ENCODE data around the gene NUP85. TPM values are rescaled to one million over a fixed set of nuclear protein-coding genes. Genes with fewer than 3 reads are reported as not detected.

NUP85 gene
- total RNA-seq, 1 experiment from 2014 or later = 164 TPM

GRCh38 chr17:75250009-75250471 is 44.6 kb downstream of the NUP85 start:
- intact Hi-C loops (cut with micrococcal nuclease) = no loop called here
- H3K4me3 ChIP-seq (replicated peaks in 1 of 2; ENCODE audit: low read depth in 1 of 2, low read length in 2 of 2) = no peak overlapping the region
- ATAC-seq = peak; percentile 52; the same call in 1 of the 2 replicates
- H3K9me2 ChIP-seq (ENCODE audit: insufficient read depth) = no peaks in the 10 kb centered on the region
- H3K4me1 ChIP-seq (ENCODE audit: control insufficient read depth in 1 of 2, insufficient read depth in 2 of 2, low read length in 2 of 2) = peaks cover 6 to 33% of the 10 kb centered on the region in 2 experiments; a peak in 3 of 4 replicates
- POLR2A ChIA-PET = no interaction called here
- H2AFZ ChIP-seq (ENCODE audit: low read depth, low read length, poor library complexity, severe bottlenecking) = no peak overlapping the region
- TF ChIP-seq EGR1 (IDR thresholded peaks at IDR 0.05; ENCODE audit: low read depth) (peak; percentile 60; the same call in 1 of the 2 replicates), SP1 (IDR thresholded peaks at IDR 0.05; ENCODE audit: low read depth) (no peak), POLR2A (IDR thresholded peaks at IDR 0.05; ENCODE audit: borderline replicate concordance, extremely low read depth, insufficient read depth, insufficient read length) (no peak)
- RAD21 ChIA-PET (ENCODE audit: low non-redundant PET in 1 of 2, low total read pairs in 2 of 2, uncharacterized antibody in 2 of 2, unreplicated experiment in 2 of 2) = no interaction called here
- H3K4me2 ChIP-seq (ENCODE audit: low read length) = peak overlapping the region; percentile 36
- H3K9me3 ChIP-seq (ENCODE audit: control insufficient read depth in 1 of 2, insufficient read depth in 1 of 2, low read depth in 1 of 2, low read length in 2 of 2) = no peaks in the 10 kb centered on the region
- no peaks in the 10 kb centered on the region for H3K27me3 ChIP-seq (ENCODE audit: insufficient read depth, low read length)
- H3K9ac ChIP-seq (ENCODE audit: low read length) = 0 out of 2 replicates have a peak overlapping the region, but pooled peaks have one; percentile 19
- CTCF ChIA-PET = interaction anchor here (1.5 to 2.6 kb wide), 3 partner anchors 10 to 21 kb away, joined by 4 to 12 read pairs (median 5); partner anchors contain the start of gene MIF4GD
- no peaks in the 10 kb centered on the region for H4K20me1 ChIP-seq (ENCODE audit: insufficient read depth)
- no peak overlapping the region for H3K27ac ChIP-seq (ENCODE audit: low read depth, low read length)
- H3K36me3 ChIP-seq (ENCODE audit: control insufficient read depth in 1 of 2, insufficient read depth in 2 of 2, low read length in 2 of 2) = peaks cover 10 to 20% of the 10 kb centered on the region in 2 experiments; a peak in 3 of 4 replicates
- DNase-seq (ENCODE audit: low read depth, low spot score) = no peak
- no TSS peak for BruUV-seq (replicated peaks)
- H3K79me2 ChIP-seq (ENCODE audit: insufficient read depth, low read length) = peaks cover 54% of the 10 kb centered on the region

- TF ChIP-seq CBX3 (IDR thresholded peaks at IDR 0.05; ENCODE audit: low read depth) (no peak), CEBPB (IDR thresholded peaks at IDR 0.05; ENCODE audit: low read depth) (no peak), EGR1 (IDR thresholded peaks at IDR 0.05; ENCODE audit: low read depth) (no peak), ZFX (IDR thresholded peaks at IDR 0.05) (no peak), POLR2AphosphoS5 (IDR thresholded peaks at IDR 0.05; ENCODE audit: low read depth, low read length) (no peak), CTCF (IDR thresholded peaks at IDR 0.05 in 2 of 3, conservative IDR thresholded peaks at IDR 0.05 in 1 of 3; ENCODE audit: borderline replicate concordance in 1 of 3, insufficient read depth in 1 of 3, low read depth in 2 of 3, low read length in 2 of 3) (no peak), SIN3A (IDR thresholded peaks at IDR 0.05; ENCODE audit: low read depth) (no peak), ATF3 (IDR thresholded peaks at IDR 0.05) (no peak), FOSL1 (IDR thresholded peaks at IDR 0.05; ENCODE audit: low read depth) (no peak)
- intact Hi-C loops (cut with micrococcal nuclease) = no loop called here
- H3K36me3 ChIP-seq (ENCODE audit: control insufficient read depth in 1 of 2, insufficient read depth in 2 of 2, low read length in 2 of 2) = no peaks in the 10 kb centered on the region
- no peaks in the 10 kb centered on the region for H3K27me3 ChIP-seq (ENCODE audit: insufficient read depth, low read length)
- ChIA-PET CTCF (interaction anchor here (0.7 to 1.6 kb wide), 2 partner anchors 14 to 415 kb away, joined by 3 read pairs; no protein-coding TSS in a partner anchor), POLR2A (no interaction called here), RAD21 (ENCODE audit: low non-redundant PET in 1 of 2, low total read pairs in 2 of 2, uncharacterized antibody in 2 of 2, unreplicated experiment in 2 of 2) (no interaction called here)
- no TSS peak for BruUV-seq (replicated peaks)
- H3K4me1 ChIP-seq (ENCODE audit: control insufficient read depth in 1 of 2, insufficient read depth in 2 of 2, low read length in 2 of 2) = peaks cover 6 to 33% of the 10 kb centered on the region in 2 experiments; a peak in 3 of 4 replicates
- no peaks in the 10 kb centered on the region for H3K9me2 ChIP-seq (ENCODE audit: insufficient read depth)
- no peak overlapping the region for H3K9ac ChIP-seq (ENCODE audit: low read length)
- H3K4me3 ChIP-seq (replicated peaks in 1 of 2; ENCODE audit: low read depth in 1 of 2, low read length in 2 of 2) = no peak overlapping the region
- H3K4me2 ChIP-seq (ENCODE audit: low read length) = no peak overlapping the region
- no peak overlapping the region for H3K27ac ChIP-seq (ENCODE audit: low read depth, low read length)
- ATAC-seq (no peak), DNase-seq (ENCODE audit: low read depth, low spot score) (no peak)
- H3K9me3 ChIP-seq (ENCODE audit: control insufficient read depth in 1 of 2, insufficient read depth in 1 of 2, low read depth in 1 of 2, low read length in 2 of 2) = no peaks in the 10 kb centered on the region
- H2AFZ ChIP-seq (ENCODE audit: low read depth, low read length, poor library complexity, severe bottlenecking) = no peak overlapping the region
- no peaks in the 10 kb centered on the region for H4K20me1 ChIP-seq (ENCODE audit: insufficient read depth)
- peaks cover 47% of the 10 kb centered on the region for H3K79me2 ChIP-seq (ENCODE audit: insufficient read depth, low read length)
Observed at GRCh38 chr17:75252039-75252816, 46.7 kb downstream of the NUP85 start.
